CD4-positive, alpha-beta T cell treated with Interferon alpha-2 for 1 hour (primary cell): ENCODE data around the gene C6orf89.
A peak's percentile ranks its signal among the peaks of the same experiment; 100 is the strongest.

Experiments used
- DNase-seq, 2 donors: peaks; one replicate each; pipeline ENCODE4 v3.0.0-alpha.2; 2020 to 2022

C6orf89 gene

DNA sequence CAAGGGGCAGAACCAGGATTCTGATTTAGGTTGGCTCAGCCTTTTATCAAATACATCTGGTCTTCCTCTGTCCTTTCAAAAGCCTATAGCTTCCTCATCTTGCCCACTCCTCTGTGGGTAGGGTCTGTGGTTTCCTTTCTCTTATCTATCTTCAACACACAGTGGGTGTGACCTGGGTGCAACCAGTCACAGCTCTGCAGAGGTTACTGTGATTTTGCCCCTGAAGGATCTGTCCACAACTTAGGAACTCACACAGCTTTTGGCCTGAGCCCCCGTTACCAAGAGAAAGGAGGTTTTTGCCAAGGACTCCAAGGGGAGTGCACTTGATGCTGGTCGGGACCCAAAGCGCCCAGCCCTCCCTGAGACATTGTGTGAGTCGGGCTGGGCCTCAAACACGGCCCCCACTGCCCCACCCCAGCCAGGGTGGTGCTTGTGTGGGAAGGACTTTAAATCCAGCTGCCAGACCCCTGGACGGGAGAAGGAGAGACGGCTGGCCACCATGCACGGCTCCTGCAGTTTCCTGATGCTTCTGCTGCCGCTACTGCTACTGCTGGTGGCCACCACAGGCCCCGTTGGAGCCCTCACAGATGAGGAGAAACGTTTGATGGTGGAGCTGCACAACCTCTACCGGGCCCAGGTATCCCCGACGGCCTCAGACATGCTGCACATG is 68.6 kb downstream of the C6orf89 start, which contains the start of gene PI16:
Gene PI16, plus strand, starts transcription at position 477 of the 670 bp plus-strand sequence. Its CDS starts 23 bp downstream, at position 500.
- DNase-seq: peak in 1 of 2 donors; percentile 55

DNA sequence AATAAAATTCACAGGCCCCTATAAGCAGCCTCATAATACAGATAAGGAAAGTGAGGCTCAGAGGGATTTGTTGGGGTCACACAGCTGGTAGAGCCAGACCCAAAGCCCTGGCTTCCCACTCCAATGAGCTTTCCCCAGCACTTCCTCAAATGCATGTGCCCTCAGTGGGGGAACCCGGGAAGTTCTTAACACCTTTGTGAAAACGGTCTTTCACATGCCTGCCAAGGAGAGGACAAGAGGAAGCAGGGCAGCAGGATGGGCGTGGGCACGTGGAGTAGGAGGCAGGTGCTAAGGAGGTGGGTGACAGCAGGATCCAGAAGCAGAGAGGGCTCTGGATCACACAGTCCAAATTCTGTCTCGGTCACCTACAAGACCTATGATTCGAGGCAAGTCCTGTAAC is 69.4 kb downstream of the C6orf89 start:
- no peak for DNase-seq

DNA sequence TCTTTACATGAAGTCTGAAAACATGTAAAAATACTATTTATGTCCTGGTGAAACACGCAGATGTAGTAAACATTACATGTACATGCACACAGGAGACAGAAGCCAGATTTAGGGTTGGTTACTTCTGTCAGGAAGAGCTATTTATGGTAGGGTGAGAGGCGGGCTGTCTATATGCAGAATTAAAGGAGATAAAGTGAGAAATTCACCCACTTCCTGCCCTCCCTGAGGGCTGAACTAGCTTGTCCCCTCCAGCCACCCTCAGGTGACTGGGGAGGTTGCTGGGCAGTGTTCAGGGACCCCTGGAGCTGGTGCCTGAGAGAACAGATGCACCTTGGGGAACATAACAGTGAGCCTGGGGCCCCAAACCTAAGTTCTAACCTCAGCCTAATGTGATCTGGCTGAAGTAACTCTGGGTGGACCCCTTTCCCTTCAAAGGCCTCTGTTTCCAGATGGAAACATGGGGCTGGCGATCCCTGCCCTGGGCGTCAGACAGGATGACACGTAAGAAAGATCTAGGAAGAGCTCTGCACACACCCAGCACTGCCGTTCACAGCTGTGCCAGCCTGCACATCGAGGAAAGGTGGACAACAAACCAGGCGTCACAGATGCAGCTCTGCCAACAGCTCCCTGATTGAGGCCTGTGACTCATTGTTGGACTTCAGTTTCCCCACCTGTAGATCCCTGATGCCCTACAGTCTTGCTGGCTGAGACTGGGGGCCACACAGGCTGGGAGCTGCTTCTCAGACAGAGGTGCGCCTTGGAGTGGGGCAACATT is 70.1 kb downstream of the C6orf89 start:
- DNase-seq: no peak

DNA sequence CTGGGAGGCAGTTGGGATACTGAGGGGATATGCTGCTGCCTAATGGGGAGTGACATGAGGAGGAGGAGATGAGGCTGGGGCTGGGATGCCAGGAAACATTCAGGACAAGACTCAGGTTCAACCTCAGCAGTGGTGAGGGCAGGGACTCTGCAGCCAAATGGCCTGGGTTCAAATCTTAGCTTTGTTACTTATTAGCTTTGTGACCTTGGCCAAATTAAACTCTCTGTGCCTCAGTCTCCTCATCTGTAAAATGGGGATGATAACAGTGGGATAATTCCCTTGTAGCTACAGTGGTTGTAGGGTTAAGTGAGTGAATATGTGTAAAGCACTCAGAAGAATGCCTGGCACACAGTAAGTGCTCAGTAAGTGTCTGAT is 70.7 kb downstream of the C6orf89 start:
- no peak for DNase-seq

DNA sequence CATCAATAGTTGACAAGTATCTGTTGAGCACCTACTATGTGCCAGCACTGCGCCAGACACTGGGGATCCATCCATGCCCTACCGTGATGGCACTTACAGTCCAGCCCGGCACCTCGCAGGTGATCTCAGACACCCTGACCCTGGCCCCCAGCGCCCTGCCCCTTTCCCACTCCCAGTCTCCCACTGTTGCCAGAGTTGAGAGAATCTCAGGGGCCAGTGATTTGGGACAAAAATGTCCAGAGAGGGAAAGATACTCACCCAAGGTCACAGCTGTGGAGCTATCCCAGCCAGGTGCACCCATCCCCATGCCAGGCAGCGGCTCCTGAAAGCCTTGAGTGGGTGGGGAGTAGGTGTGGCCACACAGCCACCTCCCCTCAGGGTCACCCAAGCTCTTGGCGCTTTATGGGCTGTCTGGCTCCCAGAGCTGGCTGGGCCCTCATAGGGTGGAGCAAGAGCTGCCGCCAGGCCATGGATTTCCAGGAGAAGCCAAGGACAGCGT is 72.1 kb downstream of the C6orf89 start:
- DNase-seq: no peak

DNA sequence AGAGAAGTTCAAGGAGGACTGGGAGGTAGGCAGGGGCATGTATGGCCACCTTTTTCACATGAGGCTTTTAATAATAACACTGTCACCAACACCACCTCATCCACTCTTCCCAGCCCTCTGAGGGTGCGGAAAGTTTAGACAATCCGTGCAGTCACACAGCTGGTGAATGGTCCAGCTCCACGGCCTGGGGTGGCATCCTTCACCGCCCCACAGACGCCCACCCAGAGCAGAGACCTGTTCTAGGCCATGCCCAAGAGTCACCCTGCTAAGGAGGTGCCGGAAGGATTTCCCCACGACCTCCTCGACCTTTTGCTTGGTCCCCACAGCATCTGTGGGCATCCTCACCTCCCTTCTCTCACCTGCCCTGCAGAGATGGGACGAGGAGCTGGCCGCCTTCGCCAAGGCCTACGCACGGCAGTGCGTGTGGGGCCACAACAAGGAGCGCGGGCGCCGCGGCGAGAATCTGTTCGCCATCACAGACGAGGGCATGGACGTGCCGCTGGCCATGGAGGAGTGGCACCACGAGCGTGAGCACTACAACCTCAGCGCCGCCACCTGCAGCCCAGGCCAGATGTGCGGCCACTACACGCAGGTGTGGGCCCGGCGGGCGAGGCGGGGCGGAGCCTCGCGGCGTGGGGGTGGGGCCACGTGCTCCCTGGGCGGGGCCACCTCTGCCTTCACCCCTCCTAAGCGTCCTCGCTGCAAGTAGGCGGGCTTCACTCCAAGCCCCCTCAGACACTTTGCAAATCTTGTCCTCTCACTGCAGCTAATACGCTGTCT is 73.2 kb downstream of the C6orf89 start:
- no peak for DNase-seq

DNA sequence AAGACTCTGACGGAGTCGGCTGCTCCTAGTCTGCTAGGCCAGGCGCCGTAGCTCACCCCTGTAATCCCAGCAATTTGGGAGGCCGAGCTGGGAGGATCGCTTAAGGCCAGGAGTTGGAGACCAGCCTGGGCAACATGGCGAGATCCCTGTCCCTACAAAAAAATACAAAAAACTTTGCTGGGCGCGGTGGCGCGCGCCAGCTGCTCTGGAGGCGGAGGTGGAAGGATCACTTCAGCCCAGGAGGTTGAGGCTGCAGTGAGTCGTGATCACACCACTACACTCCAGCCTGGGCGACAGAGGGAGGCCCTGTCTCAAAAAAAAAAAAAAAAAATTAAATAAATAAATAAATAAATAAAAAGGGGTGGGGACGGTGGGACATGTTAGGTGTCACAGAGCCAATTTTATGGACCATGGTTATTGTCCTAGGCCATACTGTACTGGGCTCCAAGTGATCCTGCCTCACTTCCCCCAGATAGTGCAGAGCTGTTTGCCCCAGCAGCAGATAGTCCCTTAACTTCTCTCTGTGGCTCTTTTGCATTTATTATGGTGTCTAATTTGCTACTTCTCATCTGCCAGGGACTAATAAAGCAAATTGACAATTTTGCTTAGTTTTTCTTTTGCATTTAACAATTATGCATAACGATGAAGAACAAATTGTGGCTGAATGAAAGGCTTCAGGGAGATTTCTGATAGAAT is 74.0 kb downstream of the C6orf89 start:
- no peak for DNase-seq

GRCh38 chr6:36961441-36962435 is 76.0 kb downstream of the C6orf89 start:
- no peak for DNase-seq

- peak; percentile 89 to 91 for DNase-seq
Measured at GRCh38 chr6:36962874-36963273, 77.1 kb downstream of the C6orf89 start.

DNA sequence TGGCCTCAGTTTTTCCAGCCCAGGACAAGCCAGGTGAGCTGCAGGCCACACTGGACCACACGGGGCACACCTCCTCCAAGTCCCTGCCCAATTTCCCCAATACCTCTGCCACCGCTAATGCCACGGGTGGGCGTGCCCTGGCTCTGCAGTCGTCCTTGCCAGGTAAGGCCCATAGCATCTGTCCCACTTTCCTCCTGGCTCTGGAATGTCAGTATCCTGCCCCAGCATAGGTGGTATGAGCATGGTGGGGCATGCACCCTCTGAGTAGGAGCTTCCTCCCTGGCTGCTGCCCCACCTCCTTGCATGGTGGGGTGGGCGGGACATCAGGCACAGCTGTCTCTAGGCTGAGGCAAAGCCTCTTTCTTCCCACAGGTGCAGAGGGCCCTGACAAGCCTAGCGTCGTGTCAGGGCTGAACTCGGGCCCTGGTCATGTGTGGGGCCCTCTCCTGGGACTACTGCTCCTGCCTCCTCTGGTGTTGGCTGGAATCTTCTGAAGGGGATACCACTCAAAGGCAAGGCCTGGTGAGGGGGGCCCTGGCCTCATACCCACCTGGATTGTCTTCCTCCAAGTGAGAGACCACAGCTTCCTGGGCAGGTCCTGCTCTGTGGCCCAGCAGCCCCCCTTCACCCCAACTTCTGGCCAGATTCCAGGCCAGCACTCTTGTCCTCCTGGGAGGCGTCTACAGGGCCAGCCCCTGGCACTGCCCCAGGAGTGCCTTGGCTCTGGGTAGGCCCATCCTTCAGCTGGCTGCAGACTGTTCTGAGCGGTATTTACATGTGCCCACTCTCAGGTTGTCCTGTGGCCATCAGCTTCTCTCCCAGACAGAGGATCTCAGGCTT is 77.9 kb downstream of the C6orf89 start:
- DNase-seq: peak; percentile 35 to 67

- no peak for DNase-seq
Measured at GRCh38 chr6:36964349-36964748, 78.6 kb downstream of the C6orf89 start.

DNA sequence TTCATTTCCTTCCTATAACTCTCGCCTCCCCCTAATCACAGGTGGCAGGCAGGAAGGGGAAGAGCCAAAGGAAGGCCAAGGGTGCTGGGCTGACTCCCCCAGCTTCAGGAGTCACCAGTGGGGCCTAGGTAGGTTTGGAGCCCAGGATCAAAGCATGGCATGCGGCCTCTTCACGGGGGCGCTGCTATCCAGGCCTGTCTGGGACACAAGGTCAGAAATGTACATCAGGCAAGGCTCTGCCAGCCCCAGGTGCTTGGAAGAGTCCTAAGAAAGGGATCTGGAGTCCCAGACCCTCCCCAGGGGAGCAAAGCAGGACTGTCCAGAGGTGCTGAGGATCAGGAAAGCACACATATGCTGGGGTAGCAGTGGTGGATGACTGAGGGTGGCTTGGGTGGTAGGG is 79.2 kb downstream of the C6orf89 start:
- DNase-seq: no peak

DNA sequence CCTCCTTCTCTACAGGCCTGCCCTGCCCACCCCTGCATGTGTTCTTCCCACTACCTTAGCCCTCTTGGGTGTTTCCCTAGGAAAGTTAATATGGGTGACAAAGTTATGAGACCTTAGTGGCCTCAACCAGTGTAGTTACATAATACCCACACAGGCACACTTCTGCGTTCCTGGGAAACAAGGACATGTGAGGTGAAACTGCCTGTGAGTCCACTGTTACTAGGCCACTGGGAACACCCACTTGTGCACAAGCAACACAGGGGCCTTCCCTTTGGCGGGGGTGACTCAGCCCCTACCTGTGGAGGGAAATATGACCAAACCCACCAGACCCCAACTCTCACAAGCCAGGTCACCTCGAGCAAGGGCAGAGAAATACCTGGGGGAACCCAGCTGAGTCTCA is 81.5 kb downstream of the C6orf89 start:
- no peak for DNase-seq

- DNase-seq: no peak
Measured at GRCh38 chr6:36967757-36968156, 82.0 kb downstream of the C6orf89 start.

GRCh38 chr6:36968266-36968977 is 82.7 kb downstream of the C6orf89 start:
- DNase-seq: no peak

DNA sequence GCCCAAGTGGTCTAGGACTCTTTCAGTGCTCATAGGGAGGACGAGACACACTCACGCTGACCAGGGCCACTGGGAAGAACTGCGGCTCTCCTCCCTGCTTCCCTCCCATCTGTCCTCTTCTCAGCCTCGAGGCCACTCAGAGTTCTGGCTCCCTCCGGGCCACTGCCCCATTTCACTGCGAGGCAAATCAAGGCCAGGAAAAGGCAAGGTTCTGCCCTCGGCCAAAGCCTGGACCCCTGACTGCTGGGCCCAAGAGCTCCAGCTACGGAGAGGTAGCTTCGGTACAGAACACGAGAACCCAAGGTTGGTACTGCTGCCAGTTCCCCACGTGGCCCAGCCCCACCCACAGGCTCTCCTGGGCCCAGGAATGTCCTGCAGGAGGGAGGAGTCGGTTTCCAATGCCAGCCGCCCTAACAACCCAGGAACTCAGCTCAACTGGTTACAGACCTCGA is 83.5 kb downstream of the C6orf89 start:
- DNase-seq: no peak

DNA sequence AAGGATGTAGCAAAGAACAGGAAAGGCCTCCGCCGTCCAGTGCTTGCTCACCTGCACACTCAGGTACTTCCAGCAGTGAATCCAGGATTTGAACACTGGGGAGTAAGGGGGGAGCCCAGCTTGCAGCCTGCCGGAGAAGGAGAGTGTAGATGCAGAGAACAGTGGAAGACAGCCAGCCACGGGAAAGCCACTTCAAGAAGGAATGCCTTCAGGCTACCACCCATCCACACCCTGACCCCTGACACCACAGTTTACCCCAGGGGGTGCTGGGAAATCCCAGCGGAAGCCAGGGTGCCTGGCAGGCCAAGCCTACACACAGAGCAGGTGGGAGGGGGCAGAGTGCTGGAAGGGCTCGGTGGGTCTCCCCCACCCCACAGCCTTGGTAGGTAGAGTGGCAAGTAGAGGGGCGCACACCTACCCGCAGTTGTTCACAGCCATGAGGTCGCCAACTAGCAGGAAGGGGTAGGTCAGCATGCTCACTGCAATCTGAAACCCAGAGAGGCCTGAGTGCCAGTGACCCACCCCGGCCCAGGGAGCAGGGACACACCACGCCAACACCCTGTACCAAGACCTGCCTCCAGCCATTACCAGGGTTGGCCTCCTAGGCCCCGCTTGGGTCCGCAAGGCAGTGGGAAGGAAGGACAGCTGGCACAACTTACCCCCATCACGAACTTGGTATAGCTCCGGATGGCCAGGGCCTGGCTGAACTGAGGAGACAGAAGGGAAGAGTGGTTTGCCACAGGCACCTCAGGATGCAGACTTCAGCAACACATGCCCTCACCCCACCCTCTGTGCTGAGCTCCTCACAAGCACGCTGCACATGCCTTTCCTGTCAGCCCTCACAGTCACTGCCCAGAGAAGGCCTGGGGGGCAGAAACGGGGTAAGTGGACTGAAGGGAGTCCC is 84.5 kb downstream of the C6orf89 start:
- DNase-seq: no peak
